ENCODE results near the gene PMVK.
"Not testable (repeated sequence)": the region's sequence is repeated elsewhere in the genome, so short reads cannot be mapped to it uniquely, and the experiment has no call there.

Gene PMVK

GRCh38 chr1:154913273-154913672 is 23.2 kb downstream of the PMVK start:
- DNase-seq (ENCODE audit: low read depth) = no peak
- TF ChIP-seq, protein P1, sequence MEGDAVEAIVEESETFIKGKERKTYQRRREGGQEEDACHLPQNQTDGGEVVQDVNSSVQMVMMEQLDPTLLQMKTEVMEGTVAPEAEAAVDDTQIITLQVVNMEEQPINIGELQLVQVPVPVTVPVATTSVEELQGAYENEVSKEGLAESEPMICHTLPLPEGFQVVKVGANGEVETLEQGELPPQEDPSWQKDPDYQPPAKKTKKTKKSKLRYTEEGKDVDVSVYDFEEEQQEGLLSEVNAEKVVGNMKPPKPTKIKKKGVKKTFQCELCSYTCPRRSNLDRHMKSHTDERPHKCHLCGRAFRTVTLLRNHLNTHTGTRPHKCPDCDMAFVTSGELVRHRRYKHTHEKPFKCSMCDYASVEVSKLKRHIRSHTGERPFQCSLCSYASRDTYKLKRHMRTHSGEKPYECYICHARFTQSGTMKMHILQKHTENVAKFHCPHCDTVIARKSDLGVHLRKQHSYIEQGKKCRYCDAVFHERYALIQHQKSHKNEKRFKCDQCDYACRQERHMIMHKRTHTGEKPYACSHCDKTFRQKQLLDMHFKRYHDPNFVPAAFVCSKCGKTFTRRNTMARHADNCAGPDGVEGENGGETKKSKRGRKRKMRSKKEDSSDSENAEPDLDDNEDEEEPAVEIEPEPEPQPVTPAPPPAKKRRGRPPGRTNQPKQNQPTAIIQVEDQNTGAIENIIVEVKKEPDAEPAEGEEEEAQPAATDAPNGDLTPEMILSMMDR (IDR thresholded peaks at IDR 0.05; ENCODE audit: control insufficient read depth, insufficient read depth, low read depth, low read length, missing control alignments) = no peak
- H3K4me3 ChIP-seq (ENCODE audit: control insufficient read depth, low read depth, low read length) = no peak overlapping the region

DNA sequence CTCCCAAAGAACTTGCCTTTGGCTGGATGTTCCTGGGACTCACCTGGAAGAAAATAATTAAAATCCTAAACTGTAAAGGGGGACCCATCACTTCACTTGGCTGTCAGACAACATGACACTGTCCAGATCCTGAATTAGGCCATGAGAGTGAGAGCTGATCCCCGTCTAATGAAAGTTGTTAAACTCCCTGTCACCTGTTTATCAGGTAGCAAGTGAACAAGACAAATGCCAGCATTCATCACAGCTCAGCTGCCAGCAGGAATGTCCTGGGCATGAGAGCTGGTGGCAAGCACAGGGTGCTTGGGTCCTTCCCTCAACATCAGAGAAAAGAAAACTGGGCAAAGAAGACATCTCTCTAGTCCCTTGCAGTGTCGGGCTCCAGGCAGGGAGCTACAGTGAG is 23.8 kb downstream of the PMVK start:
- no peak for DNase-seq (ENCODE audit: low read depth)
- TF ChIP-seq, protein P1 (IDR thresholded peaks at IDR 0.05; ENCODE audit: control insufficient read depth, insufficient read depth, low read depth, low read length, missing control alignments) = no peak

DNA sequence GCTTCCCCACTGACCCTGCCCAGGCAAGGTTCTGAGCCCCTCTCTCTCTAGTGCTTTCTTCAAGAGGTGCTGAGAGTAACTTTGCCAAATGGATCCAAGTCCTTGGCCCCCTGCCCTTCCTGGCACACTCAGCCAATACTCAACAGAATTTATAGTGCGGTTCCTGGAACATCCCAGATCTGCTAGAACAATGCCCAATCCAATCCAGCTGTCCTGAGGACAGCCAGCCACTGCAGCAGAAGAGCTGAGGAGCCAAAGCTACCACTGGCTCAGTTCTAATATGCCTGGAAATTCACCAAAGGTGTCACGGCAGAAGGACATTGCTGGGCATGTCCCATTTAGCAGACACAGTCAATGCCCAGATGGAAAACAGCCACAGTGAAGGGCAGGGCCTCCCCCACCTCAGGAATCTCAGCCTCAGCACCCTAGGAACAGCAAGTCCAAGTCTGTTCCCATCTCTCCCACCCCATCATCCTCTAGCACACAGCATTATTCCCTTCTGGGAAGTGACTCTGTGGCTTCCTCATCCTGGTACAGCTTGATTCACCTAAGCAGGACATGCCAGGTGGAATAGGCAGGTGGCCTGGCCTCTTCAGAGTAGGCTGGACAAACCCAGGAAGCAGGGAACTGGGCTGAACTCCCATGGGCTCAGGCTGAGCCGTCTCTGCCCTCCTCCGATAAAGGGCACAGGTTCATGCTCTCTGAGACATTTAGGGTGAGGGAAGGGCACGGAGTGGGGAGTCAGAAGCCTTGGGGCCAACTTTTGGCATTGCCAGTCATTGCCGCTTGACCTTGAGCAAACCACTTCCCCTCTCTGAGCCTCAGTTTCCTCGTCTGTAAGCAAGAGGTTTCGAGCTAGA is 24.6 kb downstream of the PMVK start:
- no peak overlapping the region for H3K4me3 ChIP-seq (ENCODE audit: control insufficient read depth, low read depth, low read length)
- TF ChIP-seq, protein P1 (IDR thresholded peaks at IDR 0.05; ENCODE audit: control insufficient read depth, insufficient read depth, low read depth, low read length, missing control alignments) = no peak
- DNase-seq (ENCODE audit: low read depth) = no peak

More for the DNA sequence above, 23.8 kb downstream of the PMVK start:
- H3K4me3 ChIP-seq (ENCODE audit: control insufficient read depth, low read depth, low read length) = no peak overlapping the region

- no peak overlapping the region for H3K4me3 ChIP-seq (ENCODE audit: control insufficient read depth, low read depth, low read length)
- DNase-seq (ENCODE audit: low read depth) = no peak
- TF ChIP-seq, protein P1 (IDR thresholded peaks at IDR 0.05; ENCODE audit: control insufficient read depth, insufficient read depth, low read depth, low read length, missing control alignments) = no peak
These were observed 25.7 kb downstream of the PMVK start for GRCh38 chr1:154910851-154911250.

- TF ChIP-seq, protein P1 (IDR thresholded peaks at IDR 0.05; ENCODE audit: control insufficient read depth, insufficient read depth, low read depth, low read length, missing control alignments) = no peak
- no peak overlapping the region for H3K4me3 ChIP-seq (ENCODE audit: control insufficient read depth, low read depth, low read length)
- no peak for DNase-seq (ENCODE audit: low read depth)
These were observed 27.6 kb downstream of the PMVK start for GRCh38 chr1:154908937-154909336.

DNA sequence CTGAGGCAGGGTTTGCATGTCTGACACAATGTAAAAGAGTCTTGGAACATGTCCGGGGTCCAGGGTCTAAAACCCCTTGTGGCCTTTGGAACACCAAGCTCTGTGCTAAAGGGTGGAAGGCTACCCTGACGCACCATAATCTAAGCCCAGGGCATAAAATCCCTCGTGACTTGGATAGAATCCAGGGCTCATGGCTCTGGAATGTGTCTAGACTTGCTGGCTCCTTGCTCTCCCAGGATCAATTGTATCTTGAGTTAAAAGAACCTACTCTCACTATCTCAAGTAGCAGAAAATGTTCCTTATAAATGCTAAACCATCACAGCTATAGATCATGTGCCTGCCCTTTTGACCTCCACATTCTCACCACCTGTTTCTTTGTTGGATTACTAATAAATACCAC is 28.4 kb downstream of the PMVK start:
- not testable (repeated sequence) for H3K4me3 ChIP-seq (ENCODE audit: control insufficient read depth, low read depth, low read length); DNase-seq (ENCODE audit: low read depth)

DNA sequence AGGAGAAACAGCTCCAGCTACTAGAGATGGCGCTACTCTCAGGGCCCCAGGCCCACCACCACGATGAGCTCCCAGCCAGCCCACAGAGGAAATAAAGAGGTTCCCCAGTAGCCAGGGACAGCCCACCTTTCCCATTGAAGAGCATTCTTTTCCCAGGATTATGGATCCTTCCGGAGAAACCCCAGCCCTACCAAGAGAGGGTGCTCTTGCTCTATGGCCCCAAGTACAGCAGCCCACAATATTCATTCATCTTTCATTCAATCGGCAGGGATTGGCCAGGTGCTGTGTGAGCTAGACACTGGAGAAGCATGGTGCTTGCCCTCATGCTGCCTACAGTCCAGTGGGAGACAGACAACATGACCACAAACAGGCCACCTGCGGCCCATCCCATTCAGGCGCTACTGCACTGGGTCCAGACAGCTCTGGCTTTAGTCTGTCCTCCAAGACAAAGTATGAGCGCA is 29.9 kb downstream of the PMVK start:
- DNase-seq (ENCODE audit: low read depth) = no peak
- TF ChIP-seq, protein P1 (IDR thresholded peaks at IDR 0.05; ENCODE audit: control insufficient read depth, insufficient read depth, low read depth, low read length, missing control alignments) = peak; percentile 33
- H3K4me3 ChIP-seq (ENCODE audit: control insufficient read depth, low read depth, low read length) = no peak overlapping the region

Data from AG09309 (cell line).